ENCODE results near the gene ZNF283. TPM values are rescaled to one million over a fixed set of nuclear protein-coding genes. Genes with fewer than 3 reads are reported as not detected.
"Not testable (repeated sequence)": the region's sequence is repeated elsewhere in the genome, so short reads cannot be mapped to it uniquely, and the experiment has no call there.

Gene ZNF283
- total RNA-seq, 1 donor from 2014 or later, result 12.7 TPM

DNA sequence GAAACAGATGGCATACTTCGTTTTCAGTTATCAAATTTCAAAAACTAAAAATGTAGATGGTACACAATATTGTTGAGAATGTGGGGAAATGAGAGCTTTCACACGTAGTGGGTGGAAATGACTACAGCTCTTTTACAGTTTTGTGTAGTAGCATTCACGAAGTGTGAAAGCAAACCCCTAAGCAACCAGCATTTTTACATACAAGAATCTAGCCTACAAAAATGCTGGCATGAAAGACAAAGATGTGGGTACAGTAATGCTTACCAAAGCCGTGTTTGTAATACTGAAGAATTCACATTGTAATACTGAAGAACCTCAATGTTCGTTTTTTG, 6.3 kb upstream of the ZNF283 start:
- peak overlapping the region; percentile 53 for H3K4me3 ChIP-seq
- TF ChIP-seq, protein P1, sequence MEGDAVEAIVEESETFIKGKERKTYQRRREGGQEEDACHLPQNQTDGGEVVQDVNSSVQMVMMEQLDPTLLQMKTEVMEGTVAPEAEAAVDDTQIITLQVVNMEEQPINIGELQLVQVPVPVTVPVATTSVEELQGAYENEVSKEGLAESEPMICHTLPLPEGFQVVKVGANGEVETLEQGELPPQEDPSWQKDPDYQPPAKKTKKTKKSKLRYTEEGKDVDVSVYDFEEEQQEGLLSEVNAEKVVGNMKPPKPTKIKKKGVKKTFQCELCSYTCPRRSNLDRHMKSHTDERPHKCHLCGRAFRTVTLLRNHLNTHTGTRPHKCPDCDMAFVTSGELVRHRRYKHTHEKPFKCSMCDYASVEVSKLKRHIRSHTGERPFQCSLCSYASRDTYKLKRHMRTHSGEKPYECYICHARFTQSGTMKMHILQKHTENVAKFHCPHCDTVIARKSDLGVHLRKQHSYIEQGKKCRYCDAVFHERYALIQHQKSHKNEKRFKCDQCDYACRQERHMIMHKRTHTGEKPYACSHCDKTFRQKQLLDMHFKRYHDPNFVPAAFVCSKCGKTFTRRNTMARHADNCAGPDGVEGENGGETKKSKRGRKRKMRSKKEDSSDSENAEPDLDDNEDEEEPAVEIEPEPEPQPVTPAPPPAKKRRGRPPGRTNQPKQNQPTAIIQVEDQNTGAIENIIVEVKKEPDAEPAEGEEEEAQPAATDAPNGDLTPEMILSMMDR (IDR thresholded peaks at IDR 0.05), result no peak
- intact Hi-C loops (cut with DNase I), result no loop called here

DNA sequence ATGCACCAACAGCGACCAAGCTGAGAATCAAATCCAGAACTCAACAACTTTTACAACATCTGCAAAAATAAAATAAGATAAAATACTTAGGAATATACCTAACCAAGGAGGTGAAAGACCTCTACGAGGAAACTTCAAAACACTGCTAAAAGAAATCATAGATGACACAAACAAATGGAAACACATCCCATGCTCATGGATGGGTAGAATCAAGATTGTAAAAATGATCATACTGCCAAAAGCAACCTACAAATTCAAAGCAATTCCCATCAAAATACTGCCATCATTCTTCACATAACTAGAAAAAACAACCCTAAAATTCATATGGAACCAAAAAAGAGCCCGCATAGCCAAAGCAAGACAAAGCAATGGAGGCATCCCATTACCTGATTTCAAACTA, 3.3 kb upstream of the ZNF283 start:
- Histone ChIP-seq H3K4me1 (peaks cover 10% of the 10 kb centered on the region), H3K27me3 (ENCODE audit: low read depth) (peaks cover 14% of the 10 kb centered on the region)
- DNase-seq; H3K9me3 ChIP-seq; H3K4me3 ChIP-seq; H3K36me3 ChIP-seq; ATAC-seq; intact Hi-C loops (cut with DNase I); H3K27ac ChIP-seq: not testable (repeated sequence)

More for the DNA sequence above, 6.3 kb upstream of the ZNF283 start:
- no peaks in the 10 kb centered on the region for H3K36me3 ChIP-seq
- no peaks in the 10 kb centered on the region for H3K4me1 ChIP-seq
- H3K27me3 ChIP-seq (ENCODE audit: low read depth), result peaks cover 14% of the 10 kb centered on the region
- no peak for DNase-seq
- no peak for ATAC-seq
- H3K9me3 ChIP-seq, result no peaks in the 10 kb centered on the region
- H3K27ac ChIP-seq, result no peak overlapping the region

DNA sequence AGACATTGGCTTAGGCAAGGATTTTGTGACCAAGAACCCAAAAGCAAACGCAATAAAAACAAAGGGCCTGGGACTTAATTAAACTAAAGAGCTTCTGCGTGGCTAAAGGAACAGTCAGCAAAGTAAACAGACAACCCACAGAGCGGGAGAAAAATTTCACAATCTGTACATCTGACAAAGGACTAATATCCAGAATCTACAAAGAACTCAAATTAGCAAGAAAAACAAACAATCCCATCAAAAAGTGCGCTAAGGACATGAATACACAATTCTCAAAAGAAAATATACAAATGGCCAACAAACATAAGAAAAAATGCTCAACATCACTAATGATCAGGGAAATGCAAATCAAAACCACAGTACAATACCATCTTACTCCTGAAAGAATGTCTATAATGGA, 2.5 kb upstream of the ZNF283 start:
- Histone ChIP-seq H3K4me1 (peaks cover 10% of the 10 kb centered on the region), H3K27me3 (ENCODE audit: low read depth) (peaks cover 11% of the 10 kb centered on the region)

DNA sequence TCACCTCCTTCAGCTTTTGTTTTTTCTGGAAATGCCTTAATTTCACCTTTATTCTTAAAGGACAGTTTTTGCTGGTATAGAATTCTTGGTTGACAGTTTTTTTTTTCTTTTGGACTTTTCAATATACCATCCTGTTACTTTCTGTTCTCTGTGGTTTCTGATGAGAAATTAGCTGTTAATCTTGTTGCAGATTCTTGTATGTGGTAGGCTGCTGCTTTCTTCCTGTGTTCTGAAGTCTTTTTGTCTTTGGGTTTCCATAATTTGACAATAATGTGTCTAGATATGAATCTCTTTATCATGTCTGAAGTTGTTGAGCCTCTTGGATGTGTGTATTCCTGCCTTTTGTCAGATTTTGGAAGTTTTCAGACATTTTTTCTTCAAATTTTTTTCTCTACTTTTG, 12.0 kb downstream of the ZNF283 start:
- DNase-seq (no peak), ATAC-seq (no peak)
- H3K36me3 ChIP-seq, result peaks cover 87% of the 10 kb centered on the region
- H3K4me1 ChIP-seq, result no peaks in the 10 kb centered on the region
- TF ChIP-seq, protein P1 (IDR thresholded peaks at IDR 0.05), result no peak
- peaks cover 86% of the 10 kb centered on the region for H3K9me3 ChIP-seq
- no peaks in the 10 kb centered on the region for H3K27me3 ChIP-seq (ENCODE audit: low read depth)
- intact Hi-C loops (cut with DNase I), result no loop called here
- no peak overlapping the region for H3K27ac ChIP-seq
- H3K4me3 ChIP-seq, result no peak overlapping the region

More for the DNA sequence above, 2.5 kb upstream of the ZNF283 start:
- H3K9me3 ChIP-seq; H3K4me3 ChIP-seq; ATAC-seq; intact Hi-C loops (cut with DNase I); H3K27ac ChIP-seq; DNase-seq: not testable (repeated sequence)
- peaks cover 10% of the 10 kb centered on the region for H3K36me3 ChIP-seq

DNA sequence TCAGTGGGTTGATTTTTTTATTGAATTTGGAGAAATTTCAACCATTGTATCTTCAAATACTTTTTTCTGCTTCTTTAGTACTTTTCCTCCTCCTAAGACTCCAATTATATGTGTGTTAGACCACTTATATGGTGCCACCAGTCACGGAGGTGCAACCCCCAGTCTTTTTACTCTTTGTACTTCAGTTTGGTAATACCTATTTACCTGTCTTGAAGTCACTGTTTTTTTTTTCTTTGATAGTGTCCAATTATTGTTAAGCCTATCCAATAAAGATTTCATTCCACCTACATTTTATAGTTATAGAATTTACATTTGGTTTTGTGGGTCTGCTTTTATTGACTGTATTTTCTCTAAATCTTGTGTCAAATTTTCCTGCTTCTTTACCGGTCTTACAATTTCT, 14.9 kb downstream of the ZNF283 start:
- no peak overlapping the region for H3K27ac ChIP-seq
- H3K27me3 ChIP-seq (ENCODE audit: low read depth), result no peaks in the 10 kb centered on the region
- H3K36me3 ChIP-seq, result peaks cover 58% of the 10 kb centered on the region
- no peak for DNase-seq
- H3K9me3 ChIP-seq, result peaks cover 99% of the 10 kb centered on the region
- H3K4me1 ChIP-seq, result no peaks in the 10 kb centered on the region
- no peak overlapping the region for H3K4me3 ChIP-seq
- TF ChIP-seq, protein P1 (IDR thresholded peaks at IDR 0.05), result no peak
- ATAC-seq, result no peak
- intact Hi-C loops (cut with DNase I), result no loop called here

DNA sequence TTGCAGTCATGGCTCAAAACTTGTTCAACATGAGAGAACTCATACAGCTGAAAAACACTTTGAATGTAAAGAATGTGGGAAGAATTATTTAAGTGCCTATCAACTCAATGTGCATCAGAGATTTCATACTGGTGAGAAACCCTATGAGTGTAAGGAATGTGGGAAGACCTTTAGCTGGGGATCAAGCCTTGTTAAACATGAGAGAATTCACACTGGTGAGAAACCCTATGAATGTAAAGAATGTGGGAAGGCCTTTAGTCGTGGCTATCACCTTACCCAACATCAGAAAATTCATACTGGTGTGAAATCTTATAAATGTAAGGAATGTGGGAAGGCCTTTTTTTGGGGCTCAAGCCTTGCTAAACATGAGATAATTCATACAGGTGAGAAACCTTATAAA, 20.1 kb downstream of the ZNF283 start:
- H3K4me3 ChIP-seq, result no peak overlapping the region
- intact Hi-C loops (cut with DNase I), result no loop called here
- no peak for DNase-seq
- peaks cover 16% of the 10 kb centered on the region for H3K36me3 ChIP-seq
- H3K9me3 ChIP-seq, result peaks cover 99% of the 10 kb centered on the region
- ATAC-seq, result no peak
- no peak overlapping the region for H3K27ac ChIP-seq
- TF ChIP-seq, protein P1 (IDR thresholded peaks at IDR 0.05), result no peak
- no peaks in the 10 kb centered on the region for H3K27me3 ChIP-seq (ENCODE audit: low read depth)
- no peaks in the 10 kb centered on the region for H3K4me1 ChIP-seq

DNA sequence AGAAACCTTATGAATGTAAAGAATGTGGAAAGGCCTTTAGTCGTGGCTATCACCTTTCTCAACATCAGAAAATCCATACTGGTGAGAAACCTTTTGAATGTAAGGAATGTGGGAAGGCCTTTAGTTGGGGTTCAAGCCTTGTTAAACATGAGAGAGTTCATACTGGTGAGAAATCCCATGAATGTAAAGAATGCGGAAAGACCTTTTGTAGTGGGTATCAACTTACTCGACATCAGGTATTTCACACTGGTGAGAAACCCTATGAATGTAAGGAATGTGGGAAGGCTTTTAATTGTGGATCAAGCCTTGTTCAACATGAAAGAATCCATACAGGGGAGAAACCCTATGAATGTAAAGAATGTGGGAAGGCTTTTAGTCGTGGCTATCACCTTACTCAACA, 20.8 kb downstream of the ZNF283 start:
- intact Hi-C loops (cut with DNase I), result no loop called here
- TF ChIP-seq, protein P1 (IDR thresholded peaks at IDR 0.05), result no peak
- Histone ChIP-seq H3K27ac (no peak overlapping the region), H3K27me3 (ENCODE audit: low read depth) (no peaks in the 10 kb centered on the region), H3K9me3 (peaks cover 99% of the 10 kb centered on the region), H3K4me1 (no peaks in the 10 kb centered on the region), H3K36me3 (peaks cover 10% of the 10 kb centered on the region), H3K4me3 (no peak overlapping the region)
- no peak for DNase-seq
- ATAC-seq, result no peak
